Fibroblast of upper back skin (primary cell): ENCODE results near the gene ASIC3.
"Not testable (repeated sequence)": the region's sequence is repeated elsewhere in the genome, so short reads cannot be mapped to it uniquely, and the experiment has no call there.

ENCODE experiments used
- DNase-seq: peaks from one replicate; pipeline ENCODE4 v3.0.0-alpha.2; 2013

The ASIC3 gene

GRCh38 chr7:151034312-151035025, 13.9 kb upstream of the ASIC3 start:
- DNase-seq, result no peak

- DNase-seq, result no peak
These were observed 13.2 kb upstream of the ASIC3 start for GRCh38 chr7:151035026-151035717.

- DNase-seq, result no peak
These were observed 12.4 kb upstream of the ASIC3 start for GRCh38 chr7:151035902-151036301.

- DNase-seq, result peak; percentile 92
These were observed 9.1 kb upstream of the ASIC3 start for GRCh38 chr7:151038951-151039849.

GRCh38 chr7:151039850-151040548, 8.3 kb upstream of the ASIC3 start:
- DNase-seq, result no peak

GRCh38 chr7:151040616-151041375, 7.5 kb upstream of the ASIC3 start:
- no peak for DNase-seq

- DNase-seq, result not testable (repeated sequence)
These were observed 4.9 kb upstream of the ASIC3 start for GRCh38 chr7:151043449-151043848.

GRCh38 chr7:151043959-151044358, 4.4 kb upstream of the ASIC3 start:
- no peak for DNase-seq

GRCh38 chr7:151045262-151045661, 3.1 kb upstream of the ASIC3 start:
- DNase-seq, result no peak

- no peak for DNase-seq
These were observed 2.4 kb upstream of the ASIC3 start for GRCh38 chr7:151045967-151046366.

- peak; percentile 74 for DNase-seq
These were observed 1.4 kb upstream of the ASIC3 start for GRCh38 chr7:151046603-151047573.

- no peak for DNase-seq
These were observed 656 bp downstream of the ASIC3 start for GRCh38 chr7:151048911-151049463.

GRCh38 chr7:151051108-151051507, 2.8 kb downstream of the ASIC3 start:
- DNase-seq, result peak; percentile 60

GRCh38 chr7:151053096-151053495, 4.8 kb downstream of the ASIC3 start:
- DNase-seq, result no peak

GRCh38 chr7:151053751-151054150, 5.4 kb downstream of the ASIC3 start:
- DNase-seq, result no peak

- no peak for DNase-seq
These were observed 7.9 kb downstream of the ASIC3 start for GRCh38 chr7:151056283-151056665.

- DNase-seq, result no peak
These were observed 8.6 kb downstream of the ASIC3 start for GRCh38 chr7:151056666-151057505.

GRCh38 chr7:151057506-151057988, 9.2 kb downstream of the ASIC3 start, which contains the start of gene CDK5:
Gene CDK5 (minus strand): TSS chr7:151057897. CDS start chr7:151057848, 49 bp downstream.
- DNase-seq, result no peak
